Body of pancreas (tissue), 4 donors: ENCODE results near the gene RIC1.

Experiments used
- POLR2A ChIP-seq, 3 donors: fragments of 450-650 bp; IDR thresholded peaks; one replicate each; pipeline ENCODE4 v1.6.1; 2016; ENCODE audit warnings: antibody characterized with exemption in 3 of 3, mild to moderate bottlenecking in 2 of 3
- TF ChIP-seq, protein P1 (sequence below), 7 experiments: fragments of 450-650 bp in 4 of 7; fragments of 200-600 bp in 3 of 7; sonication (generic) in 3 of 7; IDR thresholded peaks; one replicate each; pipeline ENCODE4 v1.5.1; 2016 to 2019; ENCODE audit warnings: antibody characterized with exemption in 7 of 7

DNA sequence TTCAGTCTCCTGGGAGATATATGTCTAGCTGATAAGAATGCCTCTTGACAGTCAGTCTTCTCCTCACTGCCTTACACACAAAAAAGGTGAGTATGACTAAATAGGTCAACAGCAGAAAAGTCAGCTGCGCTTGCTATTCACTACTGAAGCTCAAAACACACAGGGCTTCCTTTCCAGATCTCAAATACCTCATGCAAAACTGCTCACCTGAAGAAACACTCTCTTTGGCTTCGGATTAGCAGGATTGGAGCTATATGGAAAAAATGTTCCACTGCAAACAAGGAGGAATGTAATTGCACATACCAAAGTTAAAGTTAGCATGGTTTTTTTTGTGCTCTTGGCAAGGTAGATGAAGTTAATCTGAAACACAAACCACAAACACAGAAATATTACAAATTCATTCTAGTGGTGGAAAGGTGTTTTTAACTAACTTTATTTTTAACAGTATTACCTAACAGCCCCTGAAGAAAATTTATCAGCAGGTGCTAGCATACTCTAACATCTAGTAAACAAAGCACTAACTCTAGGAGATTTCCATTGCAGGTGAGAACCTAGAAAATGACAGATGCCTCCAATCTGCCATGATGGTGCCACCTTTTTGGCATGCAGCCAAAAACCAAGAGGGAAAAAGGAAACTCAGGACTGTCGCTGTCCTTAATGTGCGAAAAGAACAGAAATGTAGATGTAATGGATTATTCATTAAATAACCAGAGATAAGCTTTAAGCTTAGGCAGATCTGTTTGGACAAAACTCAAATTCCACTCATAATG is 172.2 kb downstream of the RIC1 start:
- TF ChIP-seq, protein P1, sequence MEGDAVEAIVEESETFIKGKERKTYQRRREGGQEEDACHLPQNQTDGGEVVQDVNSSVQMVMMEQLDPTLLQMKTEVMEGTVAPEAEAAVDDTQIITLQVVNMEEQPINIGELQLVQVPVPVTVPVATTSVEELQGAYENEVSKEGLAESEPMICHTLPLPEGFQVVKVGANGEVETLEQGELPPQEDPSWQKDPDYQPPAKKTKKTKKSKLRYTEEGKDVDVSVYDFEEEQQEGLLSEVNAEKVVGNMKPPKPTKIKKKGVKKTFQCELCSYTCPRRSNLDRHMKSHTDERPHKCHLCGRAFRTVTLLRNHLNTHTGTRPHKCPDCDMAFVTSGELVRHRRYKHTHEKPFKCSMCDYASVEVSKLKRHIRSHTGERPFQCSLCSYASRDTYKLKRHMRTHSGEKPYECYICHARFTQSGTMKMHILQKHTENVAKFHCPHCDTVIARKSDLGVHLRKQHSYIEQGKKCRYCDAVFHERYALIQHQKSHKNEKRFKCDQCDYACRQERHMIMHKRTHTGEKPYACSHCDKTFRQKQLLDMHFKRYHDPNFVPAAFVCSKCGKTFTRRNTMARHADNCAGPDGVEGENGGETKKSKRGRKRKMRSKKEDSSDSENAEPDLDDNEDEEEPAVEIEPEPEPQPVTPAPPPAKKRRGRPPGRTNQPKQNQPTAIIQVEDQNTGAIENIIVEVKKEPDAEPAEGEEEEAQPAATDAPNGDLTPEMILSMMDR (IDR thresholded peaks at IDR 0.05), result no peak
- no peak for TF ChIP-seq POLR2A (IDR thresholded peaks at IDR 0.05)
